GM19035 (cell line): ENCODE data around the gene MEGF9.

ENCODE experiments used
- ATAC-seq: cut with Tn5 transposase; IDR thresholded peaks from one replicate; pipeline ENCODE4 v1.9.1; 2021; ENCODE audit not compliant: unreplicated experiment

MEGF9 gene

GRCh38 chr9:120626512-120626911 is 87.8 kb downstream of the MEGF9 start:
- ATAC-seq, result no peak

GRCh38 chr9:120625222-120625621 is 89.0 kb downstream of the MEGF9 start:
- no peak for ATAC-seq

- ATAC-seq, result no peak
Measured at GRCh38 chr9:120622790-120623189, 91.5 kb downstream of the MEGF9 start.

- ATAC-seq, result no peak
Measured at GRCh38 chr9:120621941-120622340, 92.3 kb downstream of the MEGF9 start.

- ATAC-seq, result peak; percentile 68
Measured at GRCh38 chr9:120619751-120620655, 94.3 kb downstream of the MEGF9 start.

GRCh38 chr9:120616966-120617935 is 97.0 kb downstream of the MEGF9 start:
- ATAC-seq, result no peak

- no peak for ATAC-seq
Measured at GRCh38 chr9:120612218-120612617, 102.1 kb downstream of the MEGF9 start.

GRCh38 chr9:120611690-120612068 is 102.6 kb downstream of the MEGF9 start:
- ATAC-seq, result no peak

- no peak for ATAC-seq
Measured at GRCh38 chr9:120610975-120611689, 103.1 kb downstream of the MEGF9 start.

GRCh38 chr9:120609636-120610035 is 104.6 kb downstream of the MEGF9 start:
- ATAC-seq, result no peak

GRCh38 chr9:120608421-120608820 is 105.8 kb downstream of the MEGF9 start:
- ATAC-seq, result no peak

- no peak for ATAC-seq
Measured at GRCh38 chr9:120603591-120603990, 110.7 kb downstream of the MEGF9 start.

GRCh38 chr9:120603010-120603409 is 111.3 kb downstream of the MEGF9 start:
- no peak for ATAC-seq

GRCh38 chr9:120593955-120594277 is 120.4 kb downstream of the MEGF9 start:
- no peak for ATAC-seq

- ATAC-seq, result no peak
Measured at GRCh38 chr9:120593250-120593954, 120.9 kb downstream of the MEGF9 start.

- no peak for ATAC-seq
Measured at GRCh38 chr9:120592210-120592609, 122.1 kb downstream of the MEGF9 start.

GRCh38 chr9:120587328-120587727 is 126.9 kb downstream of the MEGF9 start:
- no peak for ATAC-seq

GRCh38 chr9:120583958-120584369 is 130.3 kb downstream of the MEGF9 start:
- no peak for ATAC-seq

- ATAC-seq, result peak; percentile 95
Measured at GRCh38 chr9:120580051-120580896, 134.0 kb downstream of the MEGF9 start, which contains the start of gene CDK5RAP2. CDK5RAP2 (minus strand) TSS chr9:120580167; CDS start chr9:120579978, 189 bp downstream.
